Fibroblast of lung (primary cell): ENCODE measurements around the gene RPS6KA4.

Experiments
- CTCF ChIP-seq, 2 donors: IDR thresholded peaks in 1 of 2; conservative IDR thresholded peaks in 1 of 2; 1 replicate in 1 of 2; 2 replicates in 1 of 2; pipeline ENCODE4 v1.5.1; 2011 to 2012; ENCODE audit warnings: low read length in 2 of 2, control low read depth in 1 of 2, inconsistent platforms in 1 of 2, low read depth in 1 of 2, mild to moderate bottlenecking in 1 of 2
- EZH2 ChIP-seq: IDR thresholded peaks from 2 replicates; pipeline ENCODE4 v1.5.1; 2012; ENCODE audit warnings: low read length, control low read depth, mild to moderate bottlenecking; ENCODE audit errors: missing control alignments

DNA sequence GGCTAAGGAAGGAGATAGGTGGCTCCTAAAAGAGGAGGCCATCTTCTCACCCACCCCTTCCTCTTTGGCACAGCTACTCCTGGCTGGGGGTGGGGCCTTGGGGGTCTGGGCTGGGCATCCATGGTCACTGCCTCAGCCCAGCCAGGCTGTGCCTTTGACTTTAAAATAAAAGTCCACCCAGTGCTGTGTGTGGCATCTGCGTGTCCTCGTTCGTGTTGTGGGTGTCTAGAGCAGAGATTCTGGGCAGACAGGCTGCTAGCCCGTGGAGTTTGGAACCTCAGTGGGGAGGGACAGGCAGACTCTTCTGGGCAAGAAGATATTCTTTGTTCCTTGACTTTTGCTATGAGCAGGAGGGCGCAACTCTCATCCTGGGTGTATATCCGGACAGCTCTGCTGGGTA, 13.1 kb downstream of the RPS6KA4 start:
- TF ChIP-seq CTCF (conservative IDR thresholded peaks at IDR 0.05 in 1 of 2, IDR thresholded peaks at IDR 0.05 in 1 of 2; ENCODE audit: low read depth in 1 of 2, low read length in 2 of 2) (no peak), EZH2 (no peak)
